H9 (cell line): Measurements from ENCODE around the gene AKIP1. TPM values are rescaled to one million over a fixed set of nuclear protein-coding genes. Genes with fewer than 3 reads are reported as not detected.

ENCODE experiments used
- DNase-seq: peaks from one replicate; pipeline ENCODE4 v3.0.0-alpha.2; 2017
- H2AFZ ChIP-seq: one replicate; pipeline ENCODE4 v1.6.1; 2013; ENCODE audit warnings: mild to moderate bottlenecking, low read length, control low read depth, moderate library complexity
- H2AK5ac ChIP-seq: 2 replicates; pipeline ENCODE4 v1.6.1; 2013; ENCODE audit warnings: low read length, control low read depth, mixed read lengths; ENCODE audit not compliant: insufficient read length
- H2BK120ac ChIP-seq: one replicate; pipeline ENCODE4 v1.6.1; 2013; ENCODE audit warnings: low read depth, mild to moderate bottlenecking, low read length, control low read depth, inconsistent platforms; ENCODE audit not compliant: poor library complexity, severe bottlenecking
- H2BK12ac ChIP-seq: 2 replicates; pipeline ENCODE4 v1.6.1; 2013; ENCODE audit warnings: low read length, control low read depth, mixed read lengths, low read depth; ENCODE audit not compliant: insufficient read length
- H2BK15ac ChIP-seq: 2 replicates; pipeline ENCODE4 v1.6.1; 2013; ENCODE audit warnings: low read depth, low read length, control low read depth
- H2BK20ac ChIP-seq: one replicate; pipeline ENCODE4 v1.6.1; 2013; ENCODE audit warnings: low read depth, mild to moderate bottlenecking, low read length, control low read depth, inconsistent platforms; ENCODE audit not compliant: poor library complexity, severe bottlenecking
- H2BK5ac ChIP-seq: 2 replicates; pipeline ENCODE4 v1.6.1; 2013; ENCODE audit warnings: low read length, control low read depth, mixed read lengths; ENCODE audit not compliant: insufficient read length
- H3K14ac ChIP-seq: 2 replicates; pipeline ENCODE4 v1.6.1; 2013; ENCODE audit warnings: low read length, control low read depth; ENCODE audit not compliant: insufficient read depth
- H3K18ac ChIP-seq: 2 replicates; pipeline ENCODE4 v1.6.1; 2013; ENCODE audit warnings: low read depth, mild to moderate bottlenecking, mixed read lengths, low read length, control low read depth; ENCODE audit not compliant: insufficient read length
- H3K23ac ChIP-seq: 2 replicates; pipeline ENCODE4 v1.6.1; 2013; ENCODE audit warnings: low read length, control low read depth, mixed read lengths, low read depth; ENCODE audit not compliant: insufficient read length
- H3K23me2 ChIP-seq: 2 replicates; pipeline ENCODE4 v1.6.1; 2013; ENCODE audit warnings: low read depth, mild to moderate bottlenecking, mixed read lengths, low read length, control low read depth; ENCODE audit not compliant: insufficient read length, poor library complexity, severe bottlenecking
- H3K27ac ChIP-seq: 2 replicates; pipeline ENCODE4 v1.5.1; 2013; ENCODE audit warnings: low read length, control low read depth, mixed read lengths, low read depth; ENCODE audit not compliant: insufficient read length
- H3K27me3 ChIP-seq: 2 replicates; pipeline ENCODE4 v1.6.1; 2013; ENCODE audit warnings: low read length, control low read depth, inconsistent platforms; ENCODE audit not compliant: insufficient read depth
- H3K4ac ChIP-seq: 2 replicates; pipeline ENCODE4 v1.6.1; 2013; ENCODE audit warnings: low read depth, mild to moderate bottlenecking, control low read depth, inconsistent platforms, low read length, moderate library complexity
- H3K4me1 ChIP-seq: 2 replicates; pipeline ENCODE4 v1.6.1; 2013; ENCODE audit warnings: low read length, control low read depth, inconsistent platforms; ENCODE audit not compliant: insufficient read depth
- H3K4me2 ChIP-seq: 2 replicates; pipeline ENCODE4 v1.6.1; 2013; ENCODE audit warnings: low read length, control low read depth, mixed read lengths; ENCODE audit not compliant: insufficient read length, insufficient read depth
- H3K56ac ChIP-seq: 2 replicates; pipeline ENCODE4 v1.6.1; 2013; ENCODE audit warnings: low read depth, mild to moderate bottlenecking, mixed read lengths, low read length, control low read depth; ENCODE audit not compliant: insufficient read length
- H3K79me1 ChIP-seq: 2 replicates; pipeline ENCODE4 v1.6.1; 2013; ENCODE audit warnings: low read depth, mild to moderate bottlenecking, moderate library complexity, low read length, control low read depth, inconsistent platforms; ENCODE audit not compliant: insufficient read depth, poor library complexity, severe bottlenecking
- H3K79me2 ChIP-seq: 2 replicates; pipeline ENCODE4 v1.6.1; 2013; ENCODE audit warnings: low read length, control low read depth, inconsistent platforms; ENCODE audit not compliant: insufficient read depth
- H3K9ac ChIP-seq: 2 replicates; pipeline ENCODE4 v1.6.1; 2013; ENCODE audit warnings: low read length, control low read depth, mixed read lengths; ENCODE audit not compliant: insufficient read length; ENCODE audit errors: extremely low read depth
- H3K9me3 ChIP-seq: one replicate; pipeline ENCODE4 v1.6.1; 2013; ENCODE audit warnings: low read depth, low read length, inconsistent platforms; ENCODE audit not compliant: control insufficient read depth
- H3T11ph ChIP-seq: one replicate; pipeline ENCODE4 v1.6.1; 2013; ENCODE audit warnings: mild to moderate bottlenecking, low read length, control low read depth, inconsistent platforms
- H4K20me1 ChIP-seq: one replicate; pipeline ENCODE4 v1.6.1; 2013; ENCODE audit not compliant: control insufficient read depth, insufficient read length, insufficient read depth
- H4K5ac ChIP-seq: 2 replicates; pipeline ENCODE4 v1.6.1; 2013; ENCODE audit warnings: low read depth, mild to moderate bottlenecking, mixed read lengths, low read length, control low read depth; ENCODE audit not compliant: insufficient read length
- H4K8ac ChIP-seq: replicated peaks from 2 replicates; pipeline ENCODE4 v1.6.1; 2013; ENCODE audit warnings: low read length, control low read depth, mixed read lengths, low read depth; ENCODE audit not compliant: insufficient read length
- H4K91ac ChIP-seq: 2 replicates; pipeline ENCODE4 v1.6.1; 2013; ENCODE audit warnings: low read depth, mild to moderate bottlenecking, moderate library complexity, mixed read lengths, low read length, control low read depth; ENCODE audit not compliant: insufficient read length
- H3K27ac Mint-ChIP-seq, 3 experiments: 2 replicates in 2 of 3; 3 replicates in 1 of 3; pipeline ENCODE4 v1.8.0; 2020 to 2021; ENCODE audit warnings: mixed read lengths in 3 of 3, mild to moderate bottlenecking in 1 of 3, moderate library complexity in 1 of 3
- H3K27me3 Mint-ChIP-seq: 2 replicates; pipeline ENCODE4 v1.8.0; 2021; ENCODE audit warnings: low read depth, mild to moderate bottlenecking, moderate library complexity, mixed read lengths
- H3K36me3 Mint-ChIP-seq, 3 experiments: 2 replicates in 2 of 3; 3 replicates in 1 of 3; pipeline ENCODE4 v1.8.0; 2020 to 2021; ENCODE audit warnings: low read depth in 3 of 3, mixed read lengths in 3 of 3; ENCODE audit not compliant: insufficient read depth in 1 of 3
- H3K4me1 Mint-ChIP-seq, 2 experiments: 2 replicates each; pipeline ENCODE4 v1.8.0; 2020; ENCODE audit warnings: mixed read lengths in 2 of 2
- H3K4me3 Mint-ChIP-seq, 2 experiments: 2 replicates in 1 of 2; 3 replicates in 1 of 2; pipeline ENCODE4 v1.8.0; 2020 to 2021; ENCODE audit warnings: mild to moderate bottlenecking in 2 of 2, mixed read lengths in 2 of 2, moderate library complexity in 1 of 2
- H3K9me3 Mint-ChIP-seq, 2 experiments: 2 replicates in 1 of 2; 3 replicates in 1 of 2; pipeline ENCODE4 v1.8.0; 2020; ENCODE audit warnings: mild to moderate bottlenecking in 2 of 2, mixed read lengths in 2 of 2, moderate library complexity in 1 of 2
- WGBS: extraction: QIAGEN DNeasy Blood & Tissue Kit; methylation state at CpG from one replicate; pipeline ENCODE4 v1.1.7; 2013; ENCODE audit warnings: missing lambda C conversion rate, low lambda C conversion rate, mixed read lengths; ENCODE audit not compliant: insufficient read length; ENCODE audit errors: extremely low coverage; 5-methylcytosine and 5-hydroxymethylcytosine counted together
- total RNA-seq: library from RNA; stranded (reverse); gene quantifications from 2 replicates; pipeline ENCODE4 v1.2.1, GENCODE V29; 2021
- TF ChIP-seq, protein P1 (sequence below): fragments of 200-600 bp; sonication (generic); conservative IDR thresholded peaks from 3 replicates; pipeline ENCODE4 v1.8.0; 2021; ENCODE audit warnings: antibody characterized with exemption, mild to moderate bottlenecking

The AKIP1 gene
- total RNA-seq, 1 experiment from 2014 or later, result 21.0 TPM

DNA sequence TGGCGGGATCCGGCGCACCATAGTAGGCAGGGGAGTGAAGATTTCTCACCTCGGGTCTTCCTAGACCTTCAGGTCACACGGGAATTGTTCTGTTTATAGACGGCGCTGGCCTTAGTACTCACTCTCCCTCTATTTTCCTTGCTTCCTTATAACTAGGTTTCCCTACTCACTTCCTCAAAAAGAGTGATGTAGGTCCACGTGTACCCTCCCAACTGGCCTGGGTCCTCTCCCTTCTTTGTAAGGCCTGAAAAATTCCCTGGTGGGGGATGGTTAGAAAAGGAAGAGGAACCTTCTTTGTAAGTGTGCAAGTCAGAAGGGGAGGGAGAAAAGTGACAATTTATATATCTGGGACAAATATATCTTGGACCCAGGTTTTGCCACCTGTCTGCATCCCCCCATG lies 56.2 kb downstream of the AKIP1 start:
- Mint-ChIP-seq H3K27me3 (no peaks in the 10 kb centered on the region), H3K4me3 (no peak overlapping the region), H3K36me3 (no peaks in the 10 kb centered on the region), H3K27ac (no peak overlapping the region), H3K9me3 (peaks cover 0 to 2% of the 10 kb centered on the region in 2 experiments; a peak in 1 of 5 replicates), H3K4me1 (peaks cover 9 to 16% of the 10 kb centered on the region in 2 experiments)
- H3K23me2 ChIP-seq, result peaks cover 7% of the 10 kb centered on the region
- H3K4me2 ChIP-seq, result no peak overlapping the region
- no peaks in the 10 kb centered on the region for H3K4me1 ChIP-seq
- H2AFZ ChIP-seq, result no peak overlapping the region
- no CpG with 5 or more reads among the region's 8 CpGs for WGBS
- H2BK15ac ChIP-seq, result no peak overlapping the region
- H3K18ac ChIP-seq, result no peak overlapping the region
- no peak overlapping the region for H3K27ac ChIP-seq
- H4K20me1 ChIP-seq, result no peaks in the 10 kb centered on the region
- no peak overlapping the region for H3T11ph ChIP-seq
- TF ChIP-seq, protein P1, sequence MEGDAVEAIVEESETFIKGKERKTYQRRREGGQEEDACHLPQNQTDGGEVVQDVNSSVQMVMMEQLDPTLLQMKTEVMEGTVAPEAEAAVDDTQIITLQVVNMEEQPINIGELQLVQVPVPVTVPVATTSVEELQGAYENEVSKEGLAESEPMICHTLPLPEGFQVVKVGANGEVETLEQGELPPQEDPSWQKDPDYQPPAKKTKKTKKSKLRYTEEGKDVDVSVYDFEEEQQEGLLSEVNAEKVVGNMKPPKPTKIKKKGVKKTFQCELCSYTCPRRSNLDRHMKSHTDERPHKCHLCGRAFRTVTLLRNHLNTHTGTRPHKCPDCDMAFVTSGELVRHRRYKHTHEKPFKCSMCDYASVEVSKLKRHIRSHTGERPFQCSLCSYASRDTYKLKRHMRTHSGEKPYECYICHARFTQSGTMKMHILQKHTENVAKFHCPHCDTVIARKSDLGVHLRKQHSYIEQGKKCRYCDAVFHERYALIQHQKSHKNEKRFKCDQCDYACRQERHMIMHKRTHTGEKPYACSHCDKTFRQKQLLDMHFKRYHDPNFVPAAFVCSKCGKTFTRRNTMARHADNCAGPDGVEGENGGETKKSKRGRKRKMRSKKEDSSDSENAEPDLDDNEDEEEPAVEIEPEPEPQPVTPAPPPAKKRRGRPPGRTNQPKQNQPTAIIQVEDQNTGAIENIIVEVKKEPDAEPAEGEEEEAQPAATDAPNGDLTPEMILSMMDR, result no peak
- no peak overlapping the region for H4K8ac ChIP-seq
- H3K56ac ChIP-seq, result no peak overlapping the region
- no peak for DNase-seq
- H3K23ac ChIP-seq, result no peak overlapping the region
- H3K27me3 ChIP-seq, result no peaks in the 10 kb centered on the region
- no peak overlapping the region for H4K91ac ChIP-seq
- H3K79me2 ChIP-seq, result 0 out of 2 replicates have a peak, but pooled peaks cover 1% of the 10 kb centered on the region
- H4K5ac ChIP-seq, result no peak overlapping the region
- H2BK120ac ChIP-seq, result no peak overlapping the region
- no peak overlapping the region for H2BK5ac ChIP-seq
- no peaks in the 10 kb centered on the region for H3K9me3 ChIP-seq
- no peak overlapping the region for H3K14ac ChIP-seq
- no peak overlapping the region for H2AK5ac ChIP-seq
- no peak overlapping the region for H3K4ac ChIP-seq
- H2BK12ac ChIP-seq, result no peak overlapping the region
- H2BK20ac ChIP-seq, result no peak overlapping the region
- no peaks in the 10 kb centered on the region for H3K79me1 ChIP-seq
- no peak overlapping the region for H3K9ac ChIP-seq

Other genes starting within 250 kb of the AKIP1 start
- 2.0 and 2.1 TPM in 2 replicates for gene TRIM66, start 228.5 kb upstream of the AKIP1 start, total RNA-seq
- gene RPL27A, start 228.4 kb upstream of the AKIP1 start, total RNA-seq, result 1,150 and 1,152 TPM in 2 replicates
- 0.15 TPM in 1 of 2 replicates, not detected in the other for gene C11orf16, start 21.8 kb downstream of the AKIP1 start, total RNA-seq
- not detected in 2 replicates for gene ASCL3, start 31.8 kb downstream of the AKIP1 start, total RNA-seq
- 12.6 and 13.6 TPM in 2 replicates for gene TMEM9B, start 53.3 kb downstream of the AKIP1 start, total RNA-seq
- gene NRIP3, start 92.8 kb downstream of the AKIP1 start, total RNA-seq, result 4.2 and 4.3 TPM in 2 replicates
- gene SCUBE2, start 180.4 kb downstream of the AKIP1 start, total RNA-seq, result 1.6 and 1.8 TPM in 2 replicates